B cell (primary cell): ENCODE data around the gene AOPEP. TPM values are rescaled to one million over a fixed set of nuclear protein-coding genes. Genes with fewer than 3 reads are reported as not detected.

Experiments used
- ATAC-seq: fragments of 200-7000 bp; cut with Tn5 transposase; one replicate; pipeline ENCODE4 v1.10.0; 2021; ENCODE audit warnings: low read depth, mild to moderate bottlenecking, moderate number of reproducible peaks, moderate library complexity
- CTCF ChIA-PET: fragments of 350-600 bp; sonication (Branson Sonifier 250); formaldehyde crosslinking; loops from one replicate; lab custom pipeline; 2021; ENCODE audit warnings: antibody characterized with exemption, inconsistent platforms; lab: Charles Lee
- POLR2A ChIA-PET: fragments of 350-600 bp; sonication (Branson Sonifier 250); formaldehyde crosslinking; loops from one replicate; lab custom pipeline; 2021; ENCODE audit warnings: antibody characterized with exemption; lab: Charles Lee
- DNase-seq: peaks from one replicate; pipeline ENCODE4 v3.0.0; 2013
- H2AFZ ChIP-seq: 2 replicates; pipeline ENCODE4 v1.6.1; 2012; ENCODE audit warnings: mild to moderate bottlenecking, low read depth, low read length; ENCODE audit not compliant: insufficient read depth, poor library complexity, severe bottlenecking
- H3K27ac ChIP-seq, 2 donors: 1 replicate in 1 of 2; 2 replicates in 1 of 2; pipeline ENCODE4 v1.5.1; 2012 to 2013; ENCODE audit warnings: low read length in 2 of 2, mild to moderate bottlenecking in 2 of 2, moderate library complexity in 1 of 2
- H3K27me3 ChIP-seq, 4 experiments: fragments of 200-600 bp in 1 of 4; sonication (generic) in 1 of 4; replicated peaks in 1 of 4; 1 replicate in 2 of 4; 2 replicates in 2 of 4; pipeline versions ENCODE4 v1.6.1 to v1.7.0; 2013 to 2016; ENCODE audit warnings: low read length in 3 of 4, mild to moderate bottlenecking in 2 of 4, mixed read lengths in 1 of 4, moderate library complexity in 1 of 4; ENCODE audit not compliant: insufficient read depth in 4 of 4, control insufficient read depth in 3 of 4; ENCODE audit errors: control extremely low read depth in 1 of 4
- H3K36me3 ChIP-seq, 2 experiments: replicated peaks in 1 of 2; 1 replicate in 1 of 2; 2 replicates in 1 of 2; pipeline versions ENCODE4 v1.6.1 to v1.7.1; 2013; ENCODE audit warnings: low read length in 1 of 2; ENCODE audit not compliant: insufficient read depth in 2 of 2, control insufficient read depth in 1 of 2; ENCODE audit errors: control extremely low read depth in 1 of 2, extremely low read depth in 1 of 2
- H3K4me1 ChIP-seq, 2 donors: fragments of 200-600 bp in 1 of 2; sonication (generic) in 1 of 2; 1 replicate in 1 of 2; 2 replicates in 1 of 2; pipeline versions ENCODE4 v1.5.1 to v1.6.1; 2013 to 2017; ENCODE audit warnings: low read length in 2 of 2; ENCODE audit not compliant: control insufficient read depth in 2 of 2, insufficient read depth in 2 of 2
- H3K4me2 ChIP-seq: replicated peaks from 2 replicates; pipeline ENCODE3; 2012; ENCODE audit warnings: mild to moderate bottlenecking, low read depth, low read length; ENCODE audit not compliant: poor library complexity, severe bottlenecking
- H3K4me3 ChIP-seq, 5 experiments: fragments of 200-600 bp in 1 of 5; sonication (generic) in 1 of 5; 1 replicate in 3 of 5; 2 replicates in 2 of 5; pipeline versions ENCODE4 v1.5.1 to v1.7.0; 2011 to 2016; ENCODE audit warnings: low read length in 4 of 5, mild to moderate bottlenecking in 4 of 5, low read depth in 2 of 5, control low read depth in 1 of 5, moderate library complexity in 1 of 5; ENCODE audit not compliant: insufficient read depth in 1 of 5; ENCODE audit errors: control extremely low read depth in 1 of 5, extremely low read depth in 1 of 5
- H3K79me2 ChIP-seq: fragments of 200-600 bp; sonication (generic); one replicate; pipeline ENCODE4 v1.6.0; 2016; ENCODE audit warnings: low read length; ENCODE audit not compliant: control insufficient read depth, insufficient read depth
- H3K9ac ChIP-seq: fragments of 200-600 bp; sonication (generic); 2 replicates; pipeline ENCODE4 v1.6.1; 2017; ENCODE audit warnings: mild to moderate bottlenecking, low read length, moderate library complexity
- H3K9me3 ChIP-seq, 3 donors: one replicate each; pipeline versions ENCODE4 v1.6.1 to v1.7.1; 2013; ENCODE audit warnings: low read length in 2 of 3; ENCODE audit not compliant: control insufficient read depth in 2 of 3, insufficient read depth in 1 of 3; ENCODE audit errors: control extremely low read depth in 1 of 3
- H4K20me1 ChIP-seq: 2 replicates; pipeline ENCODE4 v1.6.0; 2012; ENCODE audit warnings: mild to moderate bottlenecking, low read length; ENCODE audit not compliant: insufficient read depth, control insufficient read depth, poor library complexity, severe bottlenecking
- H3K27ac Mint-ChIP-seq: one replicate; pipeline ENCODE4 v1.8.0; 2021; ENCODE audit warnings: mixed read lengths
- H3K27me3 Mint-ChIP-seq: one replicate; pipeline ENCODE4 v1.8.0; 2021; ENCODE audit warnings: mixed read lengths
- H3K4me1 Mint-ChIP-seq: one replicate; pipeline ENCODE4 v1.8.0; 2021; ENCODE audit warnings: mixed read lengths
- H3K4me3 Mint-ChIP-seq: one replicate; pipeline ENCODE4 v1.8.0; 2021; ENCODE audit warnings: mixed read lengths
- H3K9me3 Mint-ChIP-seq: one replicate; pipeline ENCODE4 v1.8.0; 2022; ENCODE audit warnings: mixed read lengths; ENCODE audit not compliant: insufficient read depth
- EZH2 ChIP-seq: IDR thresholded peaks from 2 replicates; pipeline ENCODE4 v1.6.1; 2012; ENCODE audit warnings: borderline replicate concordance, low read depth, mild to moderate bottlenecking, moderate library complexity, low read length; ENCODE audit not compliant: insufficient read depth, poor library complexity, severe bottlenecking
- WGBS: methylation state at CpG from one replicate; pipeline ENCODE4 v1.1.5; 2013; ENCODE audit warnings: missing lambda C conversion rate; ENCODE audit not compliant: insufficient coverage; 5-methylcytosine and 5-hydroxymethylcytosine counted together
- intact Hi-C: fragments of 100-400 bp; cut with micrococcal nuclease; formaldehyde crosslinking; loops from one replicate; pipeline ENCODE4 v1.10.0; 2022
- polyA plus RNA-seq: library from polyadenylated mRNA; depleted of rRNA; stranded (reverse); fragments of >200 nt; gene quantifications from 2 replicates; pipeline ENCODE4 v1.2.3, GENCODE V29; 2012
- total RNA-seq, 2 donors: library from RNA; stranded (reverse); fragments of 120-200 nt in 1 of 2; gene quantifications; 1 replicate in 1 of 2; 2 replicates in 1 of 2; pipeline versions ENCODE4 v1.2.3 to v1.2.4, GENCODE V29; 2013 to 2022
- TF ChIP-seq, protein P1 (sequence below): fragments of 200-600 bp; IDR thresholded peaks from one replicate; pipeline ENCODE4 v1.8.0; 2022; ENCODE audit warnings: antibody characterized with exemption, mild to moderate bottlenecking

AOPEP gene
- total and polyA plus RNA-seq, 2 donors (not counting 1 experiment from before 2014, with no cell fraction given) = 5.1 to 35.8 TPM

GRCh38 chr9:94950040-94950578 is 223.6 kb downstream of the AOPEP start:
- Histone ChIP-seq H3K4me3 (no peak overlapping the region), H3K4me1 (peaks cover 0 to 13% of the 10 kb centered on the region in 2 donors), H3K36me3 (no peaks in the 10 kb centered on the region), H3K27me3 (no peaks in the 10 kb centered on the region), H4K20me1 (no peaks in the 10 kb centered on the region), H3K9me3 (no peaks in the 10 kb centered on the region), H3K4me2 (no peak overlapping the region), H2AFZ (no peak overlapping the region), H3K79me2 (no peaks in the 10 kb centered on the region), H3K27ac (no peak overlapping the region), H3K9ac (no peak overlapping the region)
- 96% methylated on average over 3 of the region's 4 CpGs for WGBS
- Mint-ChIP-seq H3K4me1 (peaks cover 15% of the 10 kb centered on the region), H3K9me3 (no peaks in the 10 kb centered on the region), H3K4me3 (no peak overlapping the region), H3K27me3 (no peaks in the 10 kb centered on the region), H3K27ac (no peak overlapping the region)
- ChIA-PET POLR2A (no interaction called here), CTCF (no interaction called here)
- ATAC-seq (no peak), DNase-seq (no peak)
- intact Hi-C loops = no loop called here
- TF ChIP-seq EZH2 = no peak
- TF ChIP-seq, protein P1, sequence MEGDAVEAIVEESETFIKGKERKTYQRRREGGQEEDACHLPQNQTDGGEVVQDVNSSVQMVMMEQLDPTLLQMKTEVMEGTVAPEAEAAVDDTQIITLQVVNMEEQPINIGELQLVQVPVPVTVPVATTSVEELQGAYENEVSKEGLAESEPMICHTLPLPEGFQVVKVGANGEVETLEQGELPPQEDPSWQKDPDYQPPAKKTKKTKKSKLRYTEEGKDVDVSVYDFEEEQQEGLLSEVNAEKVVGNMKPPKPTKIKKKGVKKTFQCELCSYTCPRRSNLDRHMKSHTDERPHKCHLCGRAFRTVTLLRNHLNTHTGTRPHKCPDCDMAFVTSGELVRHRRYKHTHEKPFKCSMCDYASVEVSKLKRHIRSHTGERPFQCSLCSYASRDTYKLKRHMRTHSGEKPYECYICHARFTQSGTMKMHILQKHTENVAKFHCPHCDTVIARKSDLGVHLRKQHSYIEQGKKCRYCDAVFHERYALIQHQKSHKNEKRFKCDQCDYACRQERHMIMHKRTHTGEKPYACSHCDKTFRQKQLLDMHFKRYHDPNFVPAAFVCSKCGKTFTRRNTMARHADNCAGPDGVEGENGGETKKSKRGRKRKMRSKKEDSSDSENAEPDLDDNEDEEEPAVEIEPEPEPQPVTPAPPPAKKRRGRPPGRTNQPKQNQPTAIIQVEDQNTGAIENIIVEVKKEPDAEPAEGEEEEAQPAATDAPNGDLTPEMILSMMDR = no peak

DNA sequence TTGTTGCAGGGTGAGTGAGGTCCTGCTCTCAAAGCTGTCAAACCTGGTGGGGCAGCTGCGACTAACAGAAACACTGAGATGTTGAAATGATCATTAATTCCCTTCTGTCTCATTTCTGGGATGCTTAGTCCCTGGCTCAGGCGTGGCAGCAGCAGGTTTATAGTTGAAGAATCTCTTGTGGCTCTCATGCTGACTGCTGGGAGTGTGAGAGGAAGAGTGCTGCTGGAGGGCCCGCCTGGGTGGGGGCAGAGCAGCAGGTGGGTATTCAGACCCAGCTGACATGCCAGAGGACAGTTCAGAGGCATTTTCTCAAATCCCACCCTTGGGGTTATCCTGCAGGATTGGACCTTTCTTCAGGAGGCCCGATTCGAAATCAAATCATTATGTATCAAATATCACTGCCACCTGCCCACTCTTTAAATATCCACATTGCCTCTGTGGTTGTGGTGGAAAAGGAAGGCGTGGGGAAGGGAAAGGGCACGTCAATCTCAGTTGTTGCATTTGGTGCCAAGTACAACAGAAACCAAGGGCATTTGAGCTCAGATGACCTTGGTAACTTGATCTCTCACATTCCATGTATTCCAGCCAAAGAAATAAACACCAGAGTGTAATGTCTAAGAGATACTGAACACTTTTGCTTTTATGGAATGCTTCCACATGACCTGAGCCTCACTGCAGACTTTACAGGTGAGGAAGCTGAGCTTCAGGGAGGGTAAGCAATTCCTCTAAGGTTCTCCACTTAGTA is 224.3 kb downstream of the AOPEP start:
- CTCF ChIA-PET = no interaction called here
- H3K4me3 Mint-ChIP-seq = no peak overlapping the region

More for the DNA sequence above, 224.3 kb downstream of the AOPEP start:
- H4K20me1 ChIP-seq = no peaks in the 10 kb centered on the region
- no peak overlapping the region for H3K9ac ChIP-seq
- H3K9me3 ChIP-seq = no peaks in the 10 kb centered on the region
- no peaks in the 10 kb centered on the region for H3K27me3 ChIP-seq
- H3K36me3 ChIP-seq = peaks cover 0 to 1% of the 10 kb centered on the region in 2 experiments
- H3K79me2 ChIP-seq = no peaks in the 10 kb centered on the region
- Mint-ChIP-seq H3K27ac (no peak overlapping the region), H3K9me3 (no peaks in the 10 kb centered on the region), H3K27me3 (no peaks in the 10 kb centered on the region), H3K4me1 (peaks cover 15% of the 10 kb centered on the region)
- TF ChIP-seq, protein P1 = no peak
- no peak for TF ChIP-seq EZH2
- DNase-seq = no peak
- no peak overlapping the region for H3K4me2 ChIP-seq
- POLR2A ChIA-PET = no interaction called here
- H3K4me1 ChIP-seq = peaks cover 0 to 13% of the 10 kb centered on the region in 2 donors
- no peak for ATAC-seq
- 94% methylated on average over 2 of the region's 7 CpGs for WGBS
- no peak overlapping the region for H2AFZ ChIP-seq
- no peak overlapping the region for H3K27ac ChIP-seq
- H3K4me3 ChIP-seq = no peak overlapping the region
- intact Hi-C loops = no loop called here
